Esophagus (tissue), 2 donors: ENCODE data around the gene UTS2. TPM values are rescaled to one million over a fixed set of nuclear protein-coding genes. Genes with fewer than 3 reads are reported as not detected.

Experiments used
- H3K27ac ChIP-seq, 2 donors: one replicate each; pipeline ENCODE4 v1.5.1; 2013; ENCODE audit warnings: low read depth in 2 of 2, mild to moderate bottlenecking in 2 of 2, inconsistent platforms in 1 of 2, low read length in 1 of 2, moderate library complexity in 1 of 2
- H3K27me3 ChIP-seq, 2 donors: one replicate each; pipeline ENCODE4 v1.6.1; 2013; ENCODE audit warnings: low read length in 2 of 2, control low read depth in 1 of 2, mild to moderate bottlenecking in 1 of 2; ENCODE audit not compliant: insufficient read depth in 2 of 2, control insufficient read depth in 1 of 2
- H3K36me3 ChIP-seq, 2 donors: one replicate each; pipeline ENCODE4 v1.6.1; 2013; ENCODE audit warnings: low read length in 1 of 2; ENCODE audit not compliant: control insufficient read depth in 2 of 2, insufficient read depth in 2 of 2
- H3K4me1 ChIP-seq, 2 donors: one replicate each; pipeline ENCODE4 v1.6.1; 2013; ENCODE audit warnings: low read length in 1 of 2; ENCODE audit not compliant: control insufficient read depth in 2 of 2, insufficient read depth in 2 of 2
- H3K4me3 ChIP-seq, 2 donors: one replicate each; pipeline ENCODE4 v1.5.1; 2013; ENCODE audit warnings: low read length in 2 of 2, mild to moderate bottlenecking in 2 of 2, low read depth in 1 of 2, moderate library complexity in 1 of 2
- H3K9me3 ChIP-seq, 2 donors: one replicate each; pipeline ENCODE4 v1.6.1; 2013; ENCODE audit warnings: mild to moderate bottlenecking in 2 of 2, low read depth in 1 of 2, low read length in 1 of 2, moderate library complexity in 1 of 2; ENCODE audit not compliant: control insufficient read depth in 2 of 2, insufficient read depth in 1 of 2
- WGBS, 2 donors: extraction: QIAGEN DNeasy Blood & Tissue Kit; methylation state at CpG; one replicate each; pipeline ENCODE4 v1.1.7; 2013; 5-methylcytosine and 5-hydroxymethylcytosine counted together
- polyA plus RNA-seq, 2 donors: library from polyadenylated mRNA; stranded (reverse); fragments of 200-250 nt; gene quantifications; one replicate each; pipeline ENCODE4 v1.2.3, GENCODE V29; 2013
- donor health status: healthy with polysubstance abuse.
- donor health status: Bipolar disorder and iron deficiency.

Gene UTS2
- polyA plus RNA-seq, 2 donors = 0.04 to 0.56 TPM

DNA sequence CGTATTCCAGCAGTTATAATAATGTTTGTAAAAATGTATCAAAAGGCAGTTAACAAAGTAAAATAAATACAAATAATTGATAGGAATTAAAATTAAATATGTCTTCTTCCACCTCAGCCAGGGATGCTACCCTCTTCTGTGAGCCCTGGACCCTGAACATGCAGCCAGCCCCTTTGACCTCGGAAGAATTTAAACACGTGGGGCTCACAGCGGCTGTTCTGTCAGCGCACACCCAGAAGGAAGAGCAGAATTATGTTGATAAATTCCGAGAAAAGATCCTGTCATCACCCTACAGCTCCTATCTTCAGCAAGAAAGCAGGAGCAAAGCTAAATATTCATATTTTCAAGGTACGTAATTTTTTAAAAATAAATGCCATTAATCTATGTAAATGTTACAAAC is 26.5 kb downstream of the UTS2 start:
- no peaks in the 10 kb centered on the region for H3K27me3 ChIP-seq
- H3K4me3 ChIP-seq = no peak overlapping the region
- peaks cover 13 to 20% of the 10 kb centered on the region in 2 donors for H3K36me3 ChIP-seq
- 86 to 88% methylated on average over 7 of the region's 7 CpGs for WGBS, 2 donors
- H3K4me1 ChIP-seq = no peaks in the 10 kb centered on the region
- H3K27ac ChIP-seq = no peak overlapping the region
- no peaks in the 10 kb centered on the region for H3K9me3 ChIP-seq

DNA sequence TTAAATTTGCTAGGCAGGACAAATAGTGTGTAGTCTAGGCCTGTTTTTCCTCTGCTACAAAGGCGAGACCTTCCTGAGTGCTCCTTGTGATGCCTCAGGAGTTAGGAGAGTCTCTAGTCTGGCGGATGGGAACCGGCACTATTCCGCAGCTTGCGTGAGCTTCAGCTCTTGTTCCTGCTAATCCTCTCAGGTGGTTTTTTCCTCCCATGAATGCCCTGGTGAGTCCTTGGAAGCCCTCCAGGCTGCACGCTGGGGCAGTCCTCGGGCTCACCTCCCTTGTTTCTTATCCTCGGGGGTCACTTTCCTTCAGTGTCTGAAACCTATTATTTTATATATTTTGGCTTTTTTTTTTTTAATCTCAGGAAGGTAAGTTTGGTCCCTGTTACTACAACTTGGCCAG is 28.2 kb downstream of the UTS2 start:
- no peaks in the 10 kb centered on the region for H3K9me3 ChIP-seq
- no peak overlapping the region for H3K27ac ChIP-seq
- WGBS, 2 donors = 92% methylated on average over 8 of the region's 8 CpGs
- peaks cover 13 to 17% of the 10 kb centered on the region in 2 donors for H3K36me3 ChIP-seq
- H3K4me1 ChIP-seq = no peaks in the 10 kb centered on the region
- no peak overlapping the region for H3K4me3 ChIP-seq
- H3K27me3 ChIP-seq = no peaks in the 10 kb centered on the region

DNA sequence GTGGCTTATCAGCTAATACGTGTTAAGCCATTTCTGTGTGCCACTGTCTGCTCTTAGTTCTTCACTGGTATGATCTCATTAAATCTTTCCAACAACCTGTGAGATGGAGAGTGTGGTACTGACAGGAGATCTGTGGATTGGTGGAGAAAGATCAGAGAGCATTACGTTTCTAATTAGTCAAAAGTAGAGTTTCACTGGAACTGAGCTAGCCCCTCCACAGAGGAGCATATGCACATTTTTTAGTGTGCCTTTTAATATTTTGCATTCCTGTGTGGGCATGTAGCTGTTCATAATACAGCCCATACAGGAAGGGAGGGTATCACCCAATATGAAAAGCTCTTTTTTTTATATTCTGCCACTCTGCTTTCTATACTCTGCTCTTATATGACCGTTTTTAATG is 31.6 kb downstream of the UTS2 start:
- no peak overlapping the region for H3K27ac ChIP-seq
- WGBS, 2 donors = 74 to 87% methylated on average over 3 of the region's 3 CpGs
- peaks cover 6 to 8% of the 10 kb centered on the region in 2 donors for H3K36me3 ChIP-seq
- no peaks in the 10 kb centered on the region for H3K9me3 ChIP-seq
- H3K4me1 ChIP-seq = no peaks in the 10 kb centered on the region
- H3K4me3 ChIP-seq = no peak overlapping the region
- no peaks in the 10 kb centered on the region for H3K27me3 ChIP-seq

DNA sequence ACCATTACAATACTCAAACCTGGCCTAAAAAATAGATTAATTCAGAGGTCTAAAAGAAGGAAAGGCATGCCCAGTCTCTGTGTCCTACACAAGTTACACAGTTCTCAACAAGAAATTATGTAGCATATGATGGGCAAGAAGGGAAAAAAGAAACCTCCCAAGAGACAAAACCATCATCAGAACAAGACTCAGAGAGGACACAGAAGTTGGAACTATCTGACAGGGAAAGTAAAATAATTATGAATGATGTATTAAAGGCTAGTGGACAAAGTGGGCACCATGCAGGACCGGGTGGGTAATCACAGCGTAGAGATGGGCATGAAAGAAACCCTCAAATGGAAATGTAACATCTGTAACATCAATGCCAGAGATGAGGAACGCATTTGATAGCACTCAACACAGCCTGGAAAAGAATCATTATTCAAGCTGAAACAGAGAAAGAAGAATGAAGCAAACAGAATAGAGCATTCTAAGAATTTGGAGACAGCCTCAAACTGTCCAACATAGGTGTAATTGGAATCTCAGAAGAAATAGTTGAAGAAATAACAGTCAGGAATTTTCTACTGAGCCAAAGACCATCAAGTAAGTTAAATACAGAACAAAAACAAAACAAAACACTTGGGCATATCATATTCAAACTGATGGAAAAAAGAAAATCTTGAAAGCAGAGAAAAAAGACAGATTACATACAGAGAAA is 39.0 kb downstream of the UTS2 start:
- peaks cover 8 to 16% of the 10 kb centered on the region in 2 donors for H3K36me3 ChIP-seq

DNA sequence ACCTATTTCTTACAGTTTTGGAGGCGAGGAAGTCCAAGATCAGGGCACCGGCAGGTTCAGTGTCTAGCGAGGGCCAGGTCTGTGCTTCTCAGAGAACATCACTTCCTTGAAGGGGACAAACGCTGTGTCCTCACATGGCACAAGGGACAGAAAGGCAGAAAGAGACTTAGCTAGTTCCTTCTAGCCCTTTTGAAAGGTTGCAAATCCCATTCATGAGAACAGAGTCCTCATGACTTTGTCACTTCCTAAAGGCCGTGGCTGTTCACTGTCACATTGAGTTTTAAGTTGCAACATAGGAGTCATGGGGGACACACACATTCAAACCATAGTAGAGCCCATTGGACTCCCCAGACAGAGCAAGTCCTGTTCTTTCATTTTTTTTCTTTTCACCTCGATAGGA is 41.4 kb downstream of the UTS2 start:
- 91 to 95% methylated on average over 6 of the region's 6 CpGs for WGBS, 2 donors
- H3K9me3 ChIP-seq = peaks cover 4% of the 10 kb centered on the region in 2 donors
- H3K27ac ChIP-seq = no peak overlapping the region
- H3K27me3 ChIP-seq = no peaks in the 10 kb centered on the region
- H3K4me1 ChIP-seq = no peaks in the 10 kb centered on the region
- peaks cover 8 to 23% of the 10 kb centered on the region in 2 donors for H3K36me3 ChIP-seq
- H3K4me3 ChIP-seq = no peak overlapping the region

More for the DNA sequence above, 39.0 kb downstream of the UTS2 start:
- Histone ChIP-seq H3K4me3 (no peak overlapping the region), H3K27me3 (no peaks in the 10 kb centered on the region), H3K4me1 (no peaks in the 10 kb centered on the region), H3K27ac (no peak overlapping the region), H3K9me3 (peaks cover 4% of the 10 kb centered on the region in 2 donors)
- 94% methylated on average over 3 of the region's 3 CpGs for WGBS, 2 donors

DNA sequence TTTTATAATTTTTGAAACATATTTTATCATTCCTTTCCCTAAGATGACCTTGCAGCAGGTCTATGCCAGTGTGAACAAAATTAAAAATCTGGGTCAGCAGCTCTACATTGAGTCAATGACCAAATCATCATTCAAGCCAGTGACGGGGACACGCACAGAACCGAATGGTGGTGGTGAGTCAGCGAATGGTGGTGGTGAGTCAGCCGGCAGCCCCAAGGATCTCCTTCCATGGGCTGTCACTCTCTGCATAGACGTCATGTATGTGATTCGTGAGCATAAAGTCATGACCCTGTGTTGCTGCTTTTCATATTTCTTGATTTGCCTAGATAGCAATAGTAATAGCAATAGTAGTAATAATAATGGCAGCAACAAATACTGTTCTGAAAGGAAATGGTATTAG is 42.5 kb downstream of the UTS2 start:
- Histone ChIP-seq H3K36me3 (peaks cover 11 to 27% of the 10 kb centered on the region in 2 donors), H3K9me3 (peaks cover 4% of the 10 kb centered on the region in 2 donors), H3K27me3 (no peaks in the 10 kb centered on the region), H3K4me3 (no peak overlapping the region), H3K27ac (no peak overlapping the region), H3K4me1 (no peaks in the 10 kb centered on the region)
- 75 to 85% methylated on average over 7 of the region's 7 CpGs for WGBS, 2 donors

DNA sequence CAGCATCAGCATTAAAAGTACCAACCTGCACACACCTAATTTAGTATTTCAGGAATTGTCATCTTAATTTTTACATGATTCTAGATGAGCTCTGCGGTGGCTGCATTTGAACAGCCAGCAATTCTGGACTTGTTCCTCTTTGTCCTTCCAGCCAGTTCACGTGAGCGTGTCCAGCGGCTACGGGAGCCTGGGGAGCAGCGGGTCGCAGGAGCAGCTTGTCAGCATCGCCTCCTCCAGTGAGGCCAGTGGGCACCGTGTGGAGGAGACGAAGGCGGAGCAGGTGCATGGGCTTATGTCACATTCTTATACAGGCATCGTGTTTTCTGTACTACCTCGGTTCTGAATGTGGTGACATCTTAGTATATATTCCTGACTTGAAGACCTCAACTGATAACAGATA is 43.1 kb downstream of the UTS2 start:
- 94 to 98% methylated on average over 13 of the region's 13 CpGs for WGBS, 2 donors
- H3K27ac ChIP-seq = peak overlapping the region in 1 of 2 donors; percentile 30
- no peak overlapping the region for H3K4me3 ChIP-seq
- no peaks in the 10 kb centered on the region for H3K27me3 ChIP-seq
- peaks cover 11 to 28% of the 10 kb centered on the region in 2 donors for H3K36me3 ChIP-seq
- H3K4me1 ChIP-seq = no peaks in the 10 kb centered on the region
- H3K9me3 ChIP-seq = peaks cover 4% of the 10 kb centered on the region in 2 donors

DNA sequence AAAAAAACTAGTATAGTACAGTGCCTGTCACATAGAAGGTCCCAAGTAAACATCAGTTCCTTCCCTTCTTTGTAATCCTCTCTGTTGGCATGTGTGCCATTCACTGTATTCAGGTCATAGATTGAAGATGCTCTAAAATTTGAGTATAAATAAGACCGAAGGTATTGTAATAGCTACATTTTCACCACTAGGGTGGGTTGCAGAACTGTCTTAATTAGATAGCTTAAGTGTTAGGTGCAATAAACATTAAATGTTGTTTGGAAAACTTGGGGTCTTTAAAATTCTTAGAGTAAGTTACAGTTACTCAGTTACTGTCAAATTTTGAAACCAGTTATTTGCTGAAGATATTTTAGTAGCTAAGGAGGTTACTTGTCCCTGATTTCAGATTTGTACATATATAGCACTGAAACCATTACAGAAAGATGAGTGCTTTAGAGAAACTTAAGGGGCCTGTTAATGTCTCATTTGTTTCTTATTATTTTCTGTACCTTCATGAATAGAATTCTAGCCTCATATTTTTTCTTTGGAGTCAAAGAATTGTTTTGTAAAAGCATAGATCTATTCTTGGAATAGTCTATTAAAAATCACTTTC is 44.5 kb downstream of the UTS2 start:
- Histone ChIP-seq H3K4me3 (no peak overlapping the region), H3K36me3 (peaks cover 6 to 29% of the 10 kb centered on the region in 2 donors), H3K4me1 (no peaks in the 10 kb centered on the region), H3K9me3 (peaks cover 3% of the 10 kb centered on the region in 2 donors), H3K27me3 (no peaks in the 10 kb centered on the region), H3K27ac (no peak overlapping the region)
- WGBS, 2 donors = 33% methylated on average over 1 of the region's 1 CpG

DNA sequence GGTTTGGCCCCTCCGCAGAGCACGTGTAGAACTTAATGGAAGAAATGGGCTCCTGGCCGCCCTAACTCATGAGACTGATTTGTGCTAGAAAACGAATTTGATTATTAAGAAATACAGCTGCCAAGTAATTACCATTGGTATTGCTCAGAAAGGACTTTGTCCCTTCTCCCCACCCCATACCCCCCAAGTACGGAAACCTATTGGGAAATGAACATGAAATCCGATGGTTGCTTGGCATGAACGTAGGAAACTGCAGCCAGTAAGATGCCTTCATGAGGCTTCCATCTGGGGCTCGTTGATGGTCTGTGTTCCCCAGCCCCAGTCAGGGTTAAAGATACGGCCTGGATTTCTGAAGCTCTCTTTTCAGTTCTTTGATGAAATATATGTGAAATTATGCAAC is 47.4 kb downstream of the UTS2 start:
- WGBS, 2 donors = 89 to 90% methylated on average over 9 of the region's 9 CpGs
- H3K4me1 ChIP-seq = no peaks in the 10 kb centered on the region
- no peaks in the 10 kb centered on the region for H3K27me3 ChIP-seq
- H3K9me3 ChIP-seq = no peaks in the 10 kb centered on the region
- no peak overlapping the region for H3K4me3 ChIP-seq
- peaks cover 2 to 23% of the 10 kb centered on the region in 2 donors for H3K36me3 ChIP-seq
- no peak overlapping the region for H3K27ac ChIP-seq
